Nephron (organoid): ENCODE results near the gene SHISA9.
A peak's percentile ranks its signal among the peaks of the same experiment; 100 is the strongest.

ENCODE experiments used
- H3K27ac Mint-ChIP-seq, 3 experiments: 2 replicates each; pipeline ENCODE4 v1.8.0; 2020; ENCODE audit warnings: mixed read lengths in 3 of 3, mild to moderate bottlenecking in 2 of 3, moderate library complexity in 1 of 3
- H3K27me3 Mint-ChIP-seq: 2 replicates; pipeline ENCODE4 v1.8.0; 2021; ENCODE audit warnings: low read depth, mild to moderate bottlenecking, moderate library complexity, mixed read lengths
- H3K36me3 Mint-ChIP-seq: 2 replicates; pipeline ENCODE4 v1.8.0; 2020; ENCODE audit warnings: low read depth, mixed read lengths
- H3K4me1 Mint-ChIP-seq: 2 replicates; pipeline ENCODE4 v1.8.0; 2020; ENCODE audit warnings: mixed read lengths
- H3K4me3 Mint-ChIP-seq, 3 experiments: 2 replicates each; pipeline ENCODE4 v1.8.0; 2020; ENCODE audit warnings: mild to moderate bottlenecking in 3 of 3, mixed read lengths in 3 of 3, moderate library complexity in 2 of 3
- H3K9me3 Mint-ChIP-seq: 2 replicates; pipeline ENCODE4 v1.8.0; 2020; ENCODE audit warnings: mixed read lengths
- TF ChIP-seq, protein P1 (sequence below), 3 experiments: fragments of 200-600 bp; sonication (generic); IDR thresholded peaks; one replicate each; pipeline ENCODE4 v1.5.0; 2021; ENCODE audit warnings: antibody characterized with exemption in 3 of 3; ENCODE audit not compliant: unreplicated experiment in 3 of 3

SHISA9 gene

DNA sequence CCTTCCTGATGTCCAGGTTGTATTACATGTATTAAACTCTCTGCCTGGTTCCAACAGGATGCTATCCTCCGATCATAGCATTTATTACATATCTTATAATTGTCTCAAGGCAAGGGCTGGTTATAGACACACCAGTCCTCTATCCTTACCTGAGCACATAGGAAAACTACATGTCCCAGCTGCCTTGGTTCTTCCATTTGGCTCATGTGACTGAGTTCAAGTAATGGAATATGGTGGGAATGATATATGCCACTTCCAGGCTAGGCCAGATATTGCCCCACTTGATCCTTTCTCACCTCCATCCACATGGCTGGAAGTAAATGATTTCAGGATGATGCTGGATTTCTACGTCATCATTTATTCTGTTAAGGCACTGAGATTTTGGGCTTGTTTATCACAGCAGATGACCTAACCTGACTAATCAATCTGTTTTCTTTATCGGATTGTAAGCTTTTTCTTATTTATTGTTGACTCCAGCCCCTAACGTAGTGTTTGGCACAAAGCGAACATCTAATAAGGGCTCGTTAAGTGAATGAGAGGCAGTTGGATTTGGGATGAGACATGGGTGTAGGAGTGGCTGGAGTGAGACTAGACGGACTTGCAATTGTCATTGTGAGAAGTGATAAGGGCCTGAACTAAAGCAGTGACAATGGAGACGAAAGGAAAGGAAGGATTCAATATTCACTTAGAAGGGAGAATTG, 8.2 kb upstream of the SHISA9 start:
- Mint-ChIP-seq H3K4me3 (no peak overlapping the region), H3K36me3 (no peaks in the 10 kb centered on the region), H3K27me3 (peaks cover 73% of the 10 kb centered on the region), H3K27ac (no peak overlapping the region), H3K9me3 (no peaks in the 10 kb centered on the region), H3K4me1 (no peaks in the 10 kb centered on the region)
- TF ChIP-seq, protein P1, sequence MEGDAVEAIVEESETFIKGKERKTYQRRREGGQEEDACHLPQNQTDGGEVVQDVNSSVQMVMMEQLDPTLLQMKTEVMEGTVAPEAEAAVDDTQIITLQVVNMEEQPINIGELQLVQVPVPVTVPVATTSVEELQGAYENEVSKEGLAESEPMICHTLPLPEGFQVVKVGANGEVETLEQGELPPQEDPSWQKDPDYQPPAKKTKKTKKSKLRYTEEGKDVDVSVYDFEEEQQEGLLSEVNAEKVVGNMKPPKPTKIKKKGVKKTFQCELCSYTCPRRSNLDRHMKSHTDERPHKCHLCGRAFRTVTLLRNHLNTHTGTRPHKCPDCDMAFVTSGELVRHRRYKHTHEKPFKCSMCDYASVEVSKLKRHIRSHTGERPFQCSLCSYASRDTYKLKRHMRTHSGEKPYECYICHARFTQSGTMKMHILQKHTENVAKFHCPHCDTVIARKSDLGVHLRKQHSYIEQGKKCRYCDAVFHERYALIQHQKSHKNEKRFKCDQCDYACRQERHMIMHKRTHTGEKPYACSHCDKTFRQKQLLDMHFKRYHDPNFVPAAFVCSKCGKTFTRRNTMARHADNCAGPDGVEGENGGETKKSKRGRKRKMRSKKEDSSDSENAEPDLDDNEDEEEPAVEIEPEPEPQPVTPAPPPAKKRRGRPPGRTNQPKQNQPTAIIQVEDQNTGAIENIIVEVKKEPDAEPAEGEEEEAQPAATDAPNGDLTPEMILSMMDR (IDR thresholded peaks at IDR 0.05; ENCODE audit: unreplicated experiment in 3 of 3) = no peak

GRCh38 chr16:12896562-12896961, 4.8 kb upstream of the SHISA9 start:
- Mint-ChIP-seq H3K27me3 (peaks cover 92% of the 10 kb centered on the region), H3K36me3 (no peaks in the 10 kb centered on the region), H3K27ac (no peak overlapping the region), H3K9me3 (no peaks in the 10 kb centered on the region), H3K4me1 (no peaks in the 10 kb centered on the region), H3K4me3 (no peak overlapping the region)
- TF ChIP-seq, protein P1 (IDR thresholded peaks at IDR 0.05; ENCODE audit: unreplicated experiment in 3 of 3) = peak; percentile 41 to 50 (median 43)

GRCh38 chr16:12898551-12898950, 2.8 kb upstream of the SHISA9 start:
- H3K4me1 Mint-ChIP-seq = no peaks in the 10 kb centered on the region
- no peaks in the 10 kb centered on the region for H3K36me3 Mint-ChIP-seq
- H3K27ac Mint-ChIP-seq = no peak overlapping the region
- H3K9me3 Mint-ChIP-seq = no peaks in the 10 kb centered on the region
- H3K4me3 Mint-ChIP-seq = no peak overlapping the region
- TF ChIP-seq, protein P1 (IDR thresholded peaks at IDR 0.05; ENCODE audit: unreplicated experiment in 3 of 3) = no peak
- peaks cover 88% of the 10 kb centered on the region for H3K27me3 Mint-ChIP-seq

- Mint-ChIP-seq H3K9me3 (no peaks in the 10 kb centered on the region), H3K27me3 (peaks cover 88% of the 10 kb centered on the region), H3K27ac (no peak overlapping the region), H3K4me1 (no peaks in the 10 kb centered on the region), H3K4me3 (no peak overlapping the region), H3K36me3 (no peaks in the 10 kb centered on the region)
- TF ChIP-seq, protein P1 (IDR thresholded peaks at IDR 0.05; ENCODE audit: unreplicated experiment in 3 of 3) = no peak
Measured at GRCh38 chr16:12899529-12900143, 1.8 kb upstream of the SHISA9 start.

DNA sequence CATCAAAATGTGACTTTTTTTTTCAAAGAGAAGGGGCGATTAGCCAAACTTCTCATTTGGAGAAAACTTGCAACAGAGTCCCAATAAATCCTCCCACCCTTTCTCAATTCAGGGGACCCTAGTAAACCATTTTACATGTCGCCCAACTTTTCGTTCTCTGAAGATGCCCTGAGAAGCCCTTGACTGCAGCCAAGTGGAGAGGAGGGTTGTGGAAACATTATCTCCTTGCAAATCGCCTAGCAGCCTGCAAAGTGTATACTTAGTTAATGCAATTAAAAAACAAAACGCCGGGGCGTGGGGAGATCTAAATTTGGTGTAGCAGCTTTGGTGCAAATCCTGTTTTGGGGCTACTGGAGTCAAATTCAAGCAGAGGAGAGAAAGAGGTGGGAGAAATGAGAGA, 1.2 kb upstream of the SHISA9 start:
- peak overlapping the region; percentile 42 to 68 (median 66) for H3K4me3 Mint-ChIP-seq
- H3K4me1 Mint-ChIP-seq = no peaks in the 10 kb centered on the region
- no peaks in the 10 kb centered on the region for H3K9me3 Mint-ChIP-seq
- no peaks in the 10 kb centered on the region for H3K36me3 Mint-ChIP-seq
- TF ChIP-seq, protein P1 (IDR thresholded peaks at IDR 0.05; ENCODE audit: unreplicated experiment in 3 of 3) = no peak
- no peak overlapping the region for H3K27ac Mint-ChIP-seq
- H3K27me3 Mint-ChIP-seq = peaks cover 89% of the 10 kb centered on the region
